Muscle layer of colon (tissue), 2 donors: ENCODE results near the gene RALGAPB.
"Not testable (repeated sequence)": the region's sequence is repeated elsewhere in the genome, so short reads cannot be mapped to it uniquely, and the experiment has no call there.

Source experiments
- H3K27ac ChIP-seq: one replicate; pipeline ENCODE4 v1.7.0; 2013; ENCODE audit warnings: low read depth, mild to moderate bottlenecking, low read length, moderate library complexity
- H3K27me3 ChIP-seq, 2 donors: one replicate each; pipeline ENCODE4 v1.7.0; 2013; ENCODE audit warnings: low read length in 2 of 2, mild to moderate bottlenecking in 2 of 2; ENCODE audit not compliant: insufficient read depth in 2 of 2, control insufficient read depth in 1 of 2
- H3K36me3 ChIP-seq: one replicate; pipeline ENCODE4 v1.7.0; 2013; ENCODE audit warnings: mild to moderate bottlenecking, low read length; ENCODE audit not compliant: insufficient read depth
- H3K4me1 ChIP-seq: one replicate; pipeline ENCODE4 v1.7.0; 2013; ENCODE audit warnings: mild to moderate bottlenecking, low read length; ENCODE audit not compliant: insufficient read depth
- H3K4me3 ChIP-seq, 2 donors: one replicate each; pipeline ENCODE4 v1.7.0; 2013; ENCODE audit warnings: low read length in 2 of 2, low read depth in 1 of 2, mild to moderate bottlenecking in 1 of 2, moderate library complexity in 1 of 2
- H3K9ac ChIP-seq: one replicate; pipeline ENCODE4 v1.7.0; 2013; ENCODE audit warnings: low read length
- H3K9me3 ChIP-seq: one replicate; pipeline ENCODE4 v1.7.0; 2013; ENCODE audit warnings: mild to moderate bottlenecking, low read length
- donor health status: abdominal sarcoma.
- donor health status: Adenocarcinoma of cecum.

The RALGAPB gene

DNA sequence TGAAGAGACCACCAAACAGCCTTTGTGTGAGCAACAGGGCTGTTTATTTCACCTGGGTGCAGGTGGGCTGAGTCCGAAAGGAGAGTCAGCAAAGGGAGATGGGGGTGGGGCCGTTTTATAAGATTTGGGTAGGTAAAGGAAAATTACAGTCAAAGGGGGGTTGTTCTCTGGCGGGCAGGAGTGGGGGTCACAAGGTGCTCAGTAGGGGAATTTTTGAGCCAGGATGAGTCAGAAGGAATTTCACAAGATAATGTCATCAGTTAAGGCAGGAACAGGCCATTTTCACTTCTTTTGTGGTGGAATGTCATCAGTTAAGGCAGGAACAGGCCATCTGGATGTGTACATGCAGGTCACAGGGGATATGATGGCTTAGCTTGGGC is 119.8 kb downstream of the RALGAPB start:
- not testable (repeated sequence) for H3K9me3 ChIP-seq, H3K4me1 ChIP-seq, H3K36me3 ChIP-seq, H3K27ac ChIP-seq, H3K27me3 ChIP-seq, H3K9ac ChIP-seq, H3K4me3 ChIP-seq

DNA sequence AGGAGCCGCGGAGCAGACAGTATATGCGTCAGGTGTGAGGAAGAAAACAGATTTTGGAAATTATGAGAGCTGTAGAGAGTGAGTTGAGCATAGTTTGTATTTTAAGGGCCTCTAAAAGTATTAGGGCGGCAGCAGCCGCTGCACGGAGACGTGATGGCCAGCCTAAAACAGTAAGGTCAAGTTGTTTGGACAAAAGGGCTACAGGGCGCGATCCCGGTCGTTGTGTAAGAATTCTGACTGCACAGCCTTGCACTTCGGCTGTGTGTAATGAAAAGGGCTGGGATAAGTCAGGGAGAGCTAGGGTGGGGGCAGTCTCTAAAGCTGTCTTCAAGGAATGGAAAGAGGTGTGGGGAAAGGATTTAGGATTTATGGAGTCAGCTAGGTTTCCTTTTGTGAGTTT is 121.6 kb downstream of the RALGAPB start:
- H3K36me3 ChIP-seq, H3K9me3 ChIP-seq, H3K27me3 ChIP-seq, H3K4me3 ChIP-seq, H3K9ac ChIP-seq, H3K27ac ChIP-seq, H3K4me1 ChIP-seq: not testable (repeated sequence)

GRCh38 chr20:38595886-38596285 is 123.2 kb downstream of the RALGAPB start:
- H3K27ac ChIP-seq, H3K9ac ChIP-seq, H3K27me3 ChIP-seq, H3K36me3 ChIP-seq, H3K4me3 ChIP-seq, H3K9me3 ChIP-seq, H3K4me1 ChIP-seq: not testable (repeated sequence)

GRCh38 chr20:38599410-38599882 is 126.8 kb downstream of the RALGAPB start:
- no peaks in the 10 kb centered on the region for H3K9me3 ChIP-seq
- H3K4me1 ChIP-seq, result no peaks in the 10 kb centered on the region
- H3K27me3 ChIP-seq, result peaks cover 6 to 25% of the 10 kb centered on the region in 2 donors
- no peak overlapping the region for H3K9ac ChIP-seq
- no peaks in the 10 kb centered on the region for H3K36me3 ChIP-seq
- H3K4me3 ChIP-seq, result no peak overlapping the region
- no peak overlapping the region for H3K27ac ChIP-seq

DNA sequence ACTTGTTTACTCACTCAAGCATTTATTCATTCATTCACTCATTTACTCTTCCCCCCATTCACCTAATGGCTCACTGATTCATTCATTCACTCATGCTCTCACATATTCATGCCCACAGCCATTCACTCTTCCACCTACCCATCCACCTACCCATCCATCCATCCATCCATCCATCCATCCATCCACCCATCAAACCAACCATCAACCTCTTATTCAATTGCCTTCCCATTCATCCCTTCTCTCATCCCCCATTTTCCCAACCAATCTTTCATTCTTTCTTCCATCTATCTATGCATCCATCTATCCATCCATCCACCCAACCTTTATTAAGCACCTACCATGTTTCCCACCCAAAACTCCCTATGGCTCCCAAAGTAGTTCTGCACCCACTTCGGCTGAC is 127.4 kb downstream of the RALGAPB start:
- H3K9me3 ChIP-seq, result no peaks in the 10 kb centered on the region
- peaks cover 6 to 25% of the 10 kb centered on the region in 2 donors for H3K27me3 ChIP-seq
- no peak overlapping the region for H3K9ac ChIP-seq
- no peak overlapping the region for H3K27ac ChIP-seq
- no peak overlapping the region for H3K4me3 ChIP-seq
- no peaks in the 10 kb centered on the region for H3K36me3 ChIP-seq
- H3K4me1 ChIP-seq, result no peaks in the 10 kb centered on the region

DNA sequence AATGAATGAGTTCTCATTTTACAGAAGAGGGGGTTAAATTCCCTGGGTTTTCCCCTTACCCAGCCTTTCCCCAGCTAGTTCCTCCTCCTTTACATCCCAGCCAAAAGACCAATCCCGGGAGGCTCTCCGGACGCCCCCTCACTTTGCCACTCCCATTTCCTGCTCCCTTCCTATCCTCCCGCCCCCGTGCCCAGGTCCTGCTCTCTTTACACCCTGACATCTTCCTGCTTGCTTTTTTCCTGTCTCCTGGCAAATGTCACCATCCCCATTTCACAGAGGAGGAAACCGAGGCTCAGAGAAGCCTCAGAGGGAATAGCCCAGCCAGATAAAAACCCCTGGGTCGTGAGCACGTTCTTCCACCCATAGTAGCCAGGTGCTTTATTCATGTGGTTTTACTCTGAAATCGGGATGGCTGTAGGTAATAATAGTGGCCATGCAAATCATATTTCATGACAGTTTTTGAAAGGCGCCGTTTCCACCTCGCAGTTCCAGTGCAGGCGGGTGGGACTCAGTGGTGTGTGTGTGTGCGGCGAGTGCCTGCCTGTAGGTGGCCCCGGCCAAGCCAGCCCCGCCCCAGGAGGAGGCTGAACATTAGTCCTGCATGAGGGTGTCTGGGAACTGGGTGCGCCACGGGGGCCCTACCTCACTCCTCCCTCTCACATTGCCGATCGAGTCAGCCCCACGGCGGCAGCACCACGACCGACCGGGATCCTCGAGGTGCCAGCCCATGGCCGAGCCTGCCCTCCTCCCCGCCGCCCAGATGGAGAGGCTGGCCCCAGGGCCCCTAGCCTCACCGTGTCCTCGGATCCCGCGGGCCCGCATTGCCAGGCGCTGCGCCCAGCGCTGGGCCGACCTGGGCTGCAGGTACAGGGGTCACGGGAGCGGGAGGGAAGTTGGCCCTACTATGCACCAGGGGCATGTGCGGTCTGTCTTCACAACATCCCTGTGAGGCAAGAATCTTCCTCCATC is 128.9 kb downstream of the RALGAPB start, which contains the start of gene ARHGAP40:
ARHGAP40 (plus strand) TSS at position 594 of the 969 bp plus-strand sequence.
- Histone ChIP-seq H3K36me3 (no peaks in the 10 kb centered on the region), H3K9ac (no peak within 1 kb of the TSS), H3K4me3 (no peak within 1 kb of the TSS), H3K27me3 (peaks cover 6 to 25% of the 10 kb centered on the region in 2 donors), H3K4me1 (no peaks in the 10 kb centered on the region), H3K27ac (no peak within 1 kb of the TSS), H3K9me3 (no peaks in the 10 kb centered on the region)

- no peaks in the 10 kb centered on the region for H3K4me1 ChIP-seq
- peaks cover 6 to 25% of the 10 kb centered on the region in 2 donors for H3K27me3 ChIP-seq
- H3K9ac ChIP-seq, result no peak overlapping the region
- no peak overlapping the region for H3K27ac ChIP-seq
- H3K9me3 ChIP-seq, result no peaks in the 10 kb centered on the region
- H3K4me3 ChIP-seq, result no peak overlapping the region
- no peaks in the 10 kb centered on the region for H3K36me3 ChIP-seq
Measured at GRCh38 chr20:38602185-38602581, 129.5 kb downstream of the RALGAPB start.

DNA sequence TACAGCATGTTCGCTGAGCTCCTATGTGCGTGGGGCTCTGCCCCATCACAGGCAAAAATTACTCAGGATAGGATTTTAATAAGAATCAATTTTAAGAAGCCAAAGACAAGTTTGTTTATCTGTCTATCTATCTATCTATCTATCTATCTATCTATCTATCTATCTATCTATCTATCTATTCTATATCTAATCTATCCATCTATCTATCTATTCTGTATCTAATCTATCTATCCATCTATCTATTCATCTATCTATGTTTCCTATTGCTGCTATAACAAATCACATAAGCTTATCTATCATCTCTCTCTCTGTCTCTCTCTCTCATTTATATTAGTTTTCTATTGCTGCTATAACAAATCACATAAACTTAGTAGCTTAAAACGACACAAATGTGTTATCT is 130.6 kb downstream of the RALGAPB start:
- H3K9me3 ChIP-seq, result no peaks in the 10 kb centered on the region
- no peaks in the 10 kb centered on the region for H3K4me1 ChIP-seq
- no peak overlapping the region for H3K9ac ChIP-seq
- peaks cover 6 to 25% of the 10 kb centered on the region in 2 donors for H3K27me3 ChIP-seq
- H3K27ac ChIP-seq, result no peak overlapping the region
- H3K36me3 ChIP-seq, result no peaks in the 10 kb centered on the region
- H3K4me3 ChIP-seq, result no peak overlapping the region

DNA sequence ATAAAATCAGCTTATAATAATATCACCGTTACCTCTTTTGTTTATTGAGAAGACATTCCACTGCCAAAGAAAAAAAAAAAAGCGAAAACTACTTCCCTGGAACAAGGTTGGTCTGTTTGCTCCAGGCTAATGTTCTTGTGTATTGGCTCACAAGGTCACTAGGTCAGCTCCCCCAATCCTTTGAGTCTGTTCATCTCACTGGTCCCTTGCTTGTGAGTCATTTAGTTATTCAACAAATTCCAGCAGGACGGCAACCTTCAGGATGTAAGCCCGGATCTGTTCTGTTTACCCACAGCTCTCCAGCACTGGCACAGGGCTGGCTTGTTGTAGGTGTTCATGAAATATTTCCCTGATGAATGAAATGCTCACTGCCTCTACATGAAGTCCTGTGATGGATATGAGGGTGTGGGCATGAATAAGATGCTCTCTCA is 132.2 kb downstream of the RALGAPB start:
- H3K4me1 ChIP-seq, result no peaks in the 10 kb centered on the region
- no peaks in the 10 kb centered on the region for H3K36me3 ChIP-seq
- H3K4me3 ChIP-seq, result no peak overlapping the region
- H3K27me3 ChIP-seq, result peaks cover 6 to 25% of the 10 kb centered on the region in 2 donors
- H3K27ac ChIP-seq, result no peak overlapping the region
- no peak overlapping the region for H3K9ac ChIP-seq
- no peaks in the 10 kb centered on the region for H3K9me3 ChIP-seq

GRCh38 chr20:38607351-38607750 is 134.7 kb downstream of the RALGAPB start:
- H3K27ac ChIP-seq, result no peak overlapping the region
- H3K9me3 ChIP-seq, result no peaks in the 10 kb centered on the region
- H3K27me3 ChIP-seq, result peaks cover 4 to 6% of the 10 kb centered on the region in 2 donors
- H3K9ac ChIP-seq, result no peak overlapping the region
- no peak overlapping the region for H3K4me3 ChIP-seq
- H3K36me3 ChIP-seq, result no peaks in the 10 kb centered on the region
- H3K4me1 ChIP-seq, result no peaks in the 10 kb centered on the region

- H3K4me3 ChIP-seq, result no peak overlapping the region
- no peaks in the 10 kb centered on the region for H3K36me3 ChIP-seq
- H3K9me3 ChIP-seq, result no peaks in the 10 kb centered on the region
- H3K4me1 ChIP-seq, result no peaks in the 10 kb centered on the region
- no peak overlapping the region for H3K27ac ChIP-seq
- H3K9ac ChIP-seq, result no peak overlapping the region
- peaks cover 0 to 4% of the 10 kb centered on the region in 2 donors for H3K27me3 ChIP-seq
Measured at GRCh38 chr20:38608188-38608587, 135.5 kb downstream of the RALGAPB start.

DNA sequence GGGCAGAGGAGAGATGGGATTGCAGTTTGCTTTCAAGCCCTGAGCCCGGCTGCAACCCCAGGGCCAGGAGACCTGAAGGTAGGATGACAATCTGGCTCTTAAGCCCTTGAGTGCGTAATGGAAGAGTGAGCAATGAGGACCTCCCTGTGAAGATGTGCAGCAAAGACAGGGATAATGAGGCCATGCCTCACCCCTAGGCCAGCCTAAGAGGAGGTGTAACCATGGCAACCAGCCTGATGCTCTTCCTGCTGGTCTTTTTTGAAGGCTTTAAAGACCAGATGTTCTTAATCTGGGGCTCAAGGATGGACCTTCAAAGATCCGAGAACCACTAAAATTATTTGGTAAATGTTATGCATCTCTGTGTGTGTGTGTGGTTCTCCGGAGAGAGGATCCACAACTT is 137.2 kb downstream of the RALGAPB start:
- H3K36me3 ChIP-seq, result no peaks in the 10 kb centered on the region
- H3K9me3 ChIP-seq, result no peaks in the 10 kb centered on the region
- no peak overlapping the region for H3K4me3 ChIP-seq
- H3K4me1 ChIP-seq, result no peaks in the 10 kb centered on the region
- H3K27ac ChIP-seq, result no peak overlapping the region
- no peak overlapping the region for H3K9ac ChIP-seq
- H3K27me3 ChIP-seq, result peaks cover 0 to 3% of the 10 kb centered on the region in 2 donors
